Suppressor macrophage treated with lipopolysaccharide for 4 hours (primary cell): ENCODE results near the gene HOXC11.

Experiments used
- DNase-seq: peaks from one replicate; pipeline ENCODE4 v3.0.0-alpha.2; 2020

Gene HOXC11

DNA sequence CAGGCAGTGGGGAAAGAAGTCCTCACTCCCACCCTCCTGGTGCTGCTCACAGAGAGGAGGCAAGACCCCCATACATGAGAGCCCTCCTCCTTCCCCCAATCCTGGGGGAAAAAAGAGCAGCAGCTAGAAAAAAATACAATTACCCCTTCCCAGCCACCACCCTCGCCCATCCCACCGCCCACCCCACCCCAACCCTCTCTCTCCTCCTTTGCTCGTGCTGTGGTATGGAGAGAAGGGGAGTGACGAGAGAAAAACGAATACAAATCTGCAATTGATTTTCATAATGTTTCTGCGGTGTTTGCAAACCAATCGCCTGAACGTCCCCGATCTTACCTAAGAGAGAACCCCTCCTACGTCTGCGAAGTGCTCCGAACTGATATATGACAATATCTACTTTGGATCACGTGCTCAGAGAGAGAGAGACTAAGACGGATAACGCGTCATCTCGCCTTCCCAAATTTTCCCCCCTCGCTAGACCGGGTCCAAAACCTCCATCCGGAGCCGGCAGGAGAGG lies at the start of gene HOXC11:
Gene HOXC11, plus strand, starts transcription at position 405 of the 514 bp plus-strand sequence. CDS start 116 bp downstream, outside the sequence.
- no peak for DNase-seq

DNA sequence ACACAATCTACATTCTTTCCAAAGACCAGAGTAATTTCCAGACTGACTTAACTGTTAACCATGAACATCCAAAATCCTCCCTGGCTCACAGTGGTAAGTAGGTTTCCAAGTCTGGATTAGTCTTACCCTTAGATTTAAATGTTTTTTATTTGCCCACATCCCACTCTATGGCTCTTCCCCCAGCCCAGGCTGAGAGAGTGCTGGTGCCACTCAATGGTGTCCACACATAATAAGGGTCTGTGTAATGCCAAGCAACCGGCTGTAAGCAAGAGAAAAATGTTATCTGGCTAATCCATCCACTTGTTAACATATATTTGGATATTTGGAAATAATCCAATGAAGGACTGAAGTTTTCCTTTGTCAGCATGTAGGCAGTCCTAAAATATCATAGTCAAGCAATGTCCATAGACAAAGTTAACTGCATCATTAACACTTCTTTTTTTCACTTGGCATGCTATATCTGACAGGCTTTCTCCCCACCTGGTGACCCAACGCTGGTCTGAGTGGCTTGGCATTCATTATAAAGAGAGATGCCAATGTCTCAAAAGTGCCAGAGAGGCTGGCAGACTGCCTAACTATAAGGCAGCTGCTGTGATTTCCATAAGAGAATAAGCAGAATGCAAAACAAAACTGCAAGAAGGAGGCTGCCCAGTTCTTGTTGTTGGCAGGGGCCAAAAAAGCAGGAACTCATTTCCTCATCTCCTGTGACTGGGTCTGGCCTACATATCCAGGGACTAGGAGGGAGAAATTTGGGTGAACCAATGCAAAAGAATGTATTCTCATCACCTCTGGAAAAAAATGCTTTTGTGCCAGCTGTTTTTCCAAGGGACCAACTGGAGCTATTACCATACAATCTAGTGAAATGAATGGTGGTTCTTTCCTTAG lies 48.2 kb upstream of the HOXC11 start:
- DNase-seq: no peak

- DNase-seq: no peak
These were observed 45.5 kb upstream of the HOXC11 start for GRCh38 chr12:53927220-53928029.

GRCh38 chr12:53928054-53928835 lies 44.7 kb upstream of the HOXC11 start:
- no peak for DNase-seq

GRCh38 chr12:53929527-53929926 lies 43.4 kb upstream of the HOXC11 start:
- no peak for DNase-seq

DNA sequence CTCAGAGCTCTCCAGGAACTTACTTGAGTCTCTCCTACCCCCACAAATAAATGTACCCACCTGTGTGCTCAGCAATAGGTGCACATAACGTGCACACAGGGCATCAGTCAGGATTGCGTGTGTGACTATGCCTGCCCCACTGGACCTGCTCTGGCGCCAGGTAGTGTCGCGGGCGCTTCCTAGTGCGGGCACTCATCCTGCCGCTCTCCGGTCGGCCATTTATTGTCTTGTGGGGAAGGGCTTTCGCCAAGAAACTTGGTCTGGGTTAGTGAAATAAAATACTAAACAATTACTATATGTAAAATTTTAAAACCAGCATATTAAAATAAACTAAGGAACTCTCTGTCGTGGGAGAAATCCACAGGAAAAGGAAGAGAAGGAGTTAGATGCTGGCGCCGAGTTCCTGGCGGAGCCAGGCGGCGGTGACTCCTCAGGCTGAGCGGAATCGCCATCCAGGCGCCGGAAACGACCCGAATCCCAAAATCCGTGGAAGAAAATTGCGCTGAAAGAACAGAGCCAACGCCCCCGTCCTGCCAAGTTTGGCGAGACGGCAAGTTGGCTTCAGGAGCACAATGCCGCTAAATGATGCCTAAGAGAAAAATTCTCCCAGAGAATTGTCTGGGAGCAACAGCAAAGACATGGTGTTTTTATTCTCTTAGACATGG lies 42.2 kb upstream of the HOXC11 start:
- no peak for DNase-seq

DNA sequence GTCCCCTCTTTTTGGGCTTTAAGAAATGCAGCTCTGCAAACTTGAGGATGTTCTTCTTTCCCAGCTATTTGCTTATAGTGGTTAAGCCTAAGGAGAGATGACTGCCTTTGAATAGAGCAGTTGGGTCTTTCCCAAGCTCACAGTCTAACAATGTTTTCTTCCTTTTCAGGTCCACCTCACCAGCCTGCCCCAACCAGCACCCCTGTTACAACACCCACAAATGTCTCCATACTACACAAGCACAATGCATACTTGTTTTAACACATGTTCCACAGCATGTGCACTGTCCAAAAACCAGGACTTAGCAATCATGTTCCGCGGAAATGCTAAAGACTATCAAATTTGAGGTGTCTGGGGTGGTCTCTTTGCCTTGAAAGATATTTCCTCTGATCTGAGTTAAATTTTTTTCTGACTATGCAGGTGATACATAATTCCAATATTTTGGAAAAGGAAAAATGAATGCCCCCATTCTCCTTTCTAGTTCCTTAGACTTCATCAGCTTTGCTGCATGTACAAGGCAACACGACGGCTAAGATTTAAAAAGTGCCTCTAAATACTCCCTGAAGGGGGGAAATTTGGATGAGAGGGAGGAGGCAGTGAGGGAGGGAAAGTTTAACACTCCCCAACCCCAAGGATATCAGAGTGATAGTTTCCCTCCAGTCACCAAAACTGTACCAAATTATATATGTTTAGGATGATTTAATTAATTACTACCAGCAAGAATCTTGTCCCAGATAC lies 40.9 kb upstream of the HOXC11 start:
- no peak for DNase-seq

DNA sequence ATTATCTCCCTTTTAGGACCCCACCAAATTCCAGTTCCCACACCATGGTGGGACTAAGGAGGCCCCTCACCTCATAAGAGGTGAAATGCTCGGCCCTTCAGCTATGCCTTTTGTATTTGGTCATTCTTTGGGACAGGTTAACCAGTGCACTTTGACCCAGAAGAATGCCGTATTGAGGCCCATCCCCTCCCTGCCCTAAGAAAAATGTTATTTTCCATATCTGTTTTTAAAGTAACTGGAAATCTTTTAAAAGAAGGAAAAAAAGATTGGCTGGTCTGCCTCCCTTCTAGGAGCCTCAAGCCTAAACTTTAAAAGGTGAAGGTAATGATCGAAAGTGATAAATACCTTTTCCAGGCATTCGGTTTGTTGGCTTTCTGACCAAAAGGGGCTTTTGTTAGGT lies 40.0 kb upstream of the HOXC11 start:
- DNase-seq: no peak

DNA sequence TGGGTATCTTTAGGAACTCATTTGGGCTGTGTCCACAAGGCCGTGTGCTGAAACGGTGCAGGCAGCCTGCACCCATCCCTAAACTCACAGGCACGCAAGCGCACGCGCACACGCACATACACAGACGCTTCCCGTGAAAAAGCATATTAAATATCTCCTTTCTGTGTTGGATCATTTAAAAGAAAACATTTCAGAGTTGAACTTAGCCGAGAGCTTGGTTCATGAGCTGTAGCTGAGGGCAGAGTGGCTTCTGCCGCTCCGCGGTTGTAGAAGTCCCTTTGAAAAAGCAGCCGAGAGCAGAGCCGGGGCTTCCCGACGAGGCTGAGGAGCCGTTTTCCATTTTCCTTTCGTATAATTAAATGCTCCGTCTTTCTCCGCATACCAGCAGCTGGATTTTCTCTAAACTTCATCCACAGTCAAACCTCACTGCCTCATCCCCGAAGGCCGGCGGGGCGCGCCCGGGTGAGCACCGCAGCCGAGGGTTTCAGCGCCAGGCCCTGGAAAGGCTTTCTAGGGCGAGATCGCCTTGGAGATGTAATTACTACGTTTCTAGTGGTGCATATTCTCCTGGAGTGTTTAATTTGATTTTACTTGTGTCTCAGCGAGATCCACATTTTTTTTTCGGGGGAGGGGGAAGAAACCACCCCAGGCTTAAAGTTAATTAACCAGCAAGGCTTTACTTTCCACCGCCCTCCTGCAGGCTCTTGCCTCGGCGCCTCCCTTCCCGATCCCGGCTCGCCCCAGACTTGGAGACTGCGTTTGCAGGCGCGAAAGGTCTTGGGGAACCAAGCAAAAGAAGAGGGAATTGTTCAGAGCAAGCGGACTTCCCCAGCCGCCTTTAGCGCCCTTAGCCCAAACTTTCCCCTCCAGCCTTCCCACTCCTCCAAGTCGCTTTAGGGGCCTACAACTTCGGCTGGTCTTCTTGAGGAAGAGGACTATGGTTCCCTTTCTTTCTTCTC lies 37.3 kb upstream of the HOXC11 start:
- no peak for DNase-seq

GRCh38 chr12:53937099-53937498 lies 35.8 kb upstream of the HOXC11 start:
- no peak for DNase-seq

DNA sequence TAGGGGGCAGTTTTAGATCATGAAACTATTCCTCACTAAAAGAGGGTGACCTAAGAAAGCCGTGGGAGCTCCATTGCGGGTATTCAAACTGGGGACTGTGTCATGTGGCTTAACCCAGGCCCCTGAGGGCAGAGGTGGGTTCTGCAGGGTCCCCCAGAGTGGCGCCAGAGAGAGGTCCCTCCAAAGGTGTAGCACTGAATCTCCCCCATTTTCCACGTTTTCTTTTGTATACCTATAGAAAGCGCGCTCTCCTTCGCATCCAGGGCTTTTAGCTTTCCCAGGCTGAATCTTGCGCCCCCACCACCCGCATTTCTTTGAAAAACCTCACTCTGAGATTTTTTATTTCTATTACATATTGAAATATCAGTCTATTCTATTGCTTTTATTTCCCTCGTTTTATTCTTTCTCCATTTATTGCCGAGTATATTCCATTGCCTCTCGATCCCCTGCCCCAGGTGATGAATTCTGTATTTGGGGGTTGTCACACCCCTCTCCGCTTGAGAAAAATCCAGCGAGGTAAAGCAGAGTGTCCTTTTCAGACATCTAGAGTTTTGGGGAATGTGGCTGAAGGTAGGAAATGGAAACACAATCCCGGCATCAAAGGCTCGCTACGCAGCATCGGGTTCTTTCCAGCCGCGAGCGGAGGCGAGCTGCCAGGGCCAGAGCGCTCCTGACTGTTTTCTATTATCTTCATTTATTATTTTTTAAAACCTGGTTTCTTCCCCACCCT lies 35.2 kb upstream of the HOXC11 start:
- no peak for DNase-seq

DNA sequence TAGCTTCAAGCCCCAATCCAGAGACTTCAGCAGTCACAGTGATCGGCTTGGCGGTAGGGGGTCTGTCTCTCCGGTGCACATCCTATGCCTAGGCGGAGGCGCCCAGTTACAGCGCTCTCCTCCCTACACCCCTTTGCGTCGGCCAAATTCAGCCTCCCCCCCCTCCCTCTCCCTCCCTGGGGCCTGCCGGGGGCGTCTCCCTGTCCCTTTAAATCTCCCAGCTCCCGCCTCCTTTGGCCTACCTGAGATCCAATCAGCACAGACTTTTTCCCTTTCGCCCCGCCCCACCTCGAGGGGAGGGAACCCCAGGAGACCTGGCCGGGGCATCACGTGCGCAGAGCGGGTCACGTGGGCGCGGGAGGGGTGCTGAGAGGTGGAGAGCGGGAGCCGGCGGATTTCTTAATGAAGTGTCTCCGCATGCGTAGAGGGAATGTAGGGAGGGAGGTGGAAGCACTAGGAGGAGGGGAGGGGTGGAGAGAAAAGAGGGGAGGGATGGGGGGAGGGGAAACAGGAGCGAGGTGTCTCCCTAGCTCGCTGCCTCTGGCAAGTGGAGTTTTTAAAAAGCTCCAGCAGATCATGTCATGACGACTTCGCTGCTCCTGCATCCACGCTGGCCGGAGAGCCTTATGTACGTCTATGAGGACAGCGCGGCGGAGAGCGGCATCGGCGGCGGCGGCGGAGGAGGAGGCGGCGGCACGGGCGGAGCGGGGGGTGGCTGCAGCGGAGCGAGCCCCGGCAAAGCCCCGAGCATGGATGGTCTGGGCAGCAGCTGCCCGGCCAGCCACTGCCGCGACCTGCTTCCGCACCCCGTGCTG lies 34.4 kb upstream of the HOXC11 start, which contains the start of gene HOXC13:
Gene HOXC13, plus strand, starts transcription at position 506 of the 815 bp plus-strand sequence. Its CDS starts 76 bp downstream, at position 582.
- no peak for DNase-seq

DNA sequence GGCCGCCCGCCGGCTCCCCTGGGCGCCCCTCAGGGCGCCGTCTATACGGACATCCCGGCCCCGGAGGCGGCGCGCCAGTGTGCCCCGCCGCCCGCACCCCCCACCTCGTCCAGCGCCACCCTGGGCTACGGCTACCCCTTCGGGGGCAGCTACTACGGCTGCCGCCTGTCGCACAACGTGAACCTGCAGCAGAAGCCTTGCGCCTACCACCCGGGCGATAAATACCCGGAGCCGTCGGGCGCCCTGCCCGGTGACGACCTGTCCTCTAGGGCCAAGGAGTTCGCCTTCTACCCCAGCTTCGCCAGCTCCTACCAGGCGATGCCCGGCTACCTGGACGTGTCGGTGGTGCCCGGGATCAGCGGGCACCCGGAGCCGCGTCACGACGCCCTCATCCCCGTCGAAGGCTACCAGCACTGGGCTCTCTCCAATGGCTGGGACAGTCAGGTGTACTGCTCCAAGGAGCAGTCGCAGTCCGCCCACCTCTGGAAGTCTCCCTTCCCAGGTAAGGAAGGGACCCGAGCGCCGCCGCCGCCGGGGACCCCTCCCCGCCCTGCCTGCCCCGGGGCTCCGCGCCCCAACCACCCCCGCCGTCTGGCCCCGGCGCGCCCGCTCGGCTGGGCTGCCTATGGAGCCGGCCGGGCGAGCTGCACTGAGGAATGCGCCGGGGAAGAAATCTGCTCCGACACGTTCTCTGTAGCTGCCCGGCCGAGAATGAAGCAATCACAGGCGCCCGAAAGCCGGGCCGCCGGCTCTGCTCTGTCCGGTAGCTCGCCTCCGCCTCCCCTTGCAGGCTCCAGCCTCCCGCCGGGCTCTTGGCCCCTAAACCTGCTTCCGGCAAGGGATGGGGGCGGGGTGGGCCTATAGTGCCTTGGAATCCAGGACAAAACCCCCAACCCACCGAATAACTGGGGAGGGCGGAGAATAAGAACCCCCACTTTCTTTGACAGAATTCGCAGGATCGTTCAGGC lies 33.5 kb upstream of the HOXC11 start:
- no peak for DNase-seq

DNA sequence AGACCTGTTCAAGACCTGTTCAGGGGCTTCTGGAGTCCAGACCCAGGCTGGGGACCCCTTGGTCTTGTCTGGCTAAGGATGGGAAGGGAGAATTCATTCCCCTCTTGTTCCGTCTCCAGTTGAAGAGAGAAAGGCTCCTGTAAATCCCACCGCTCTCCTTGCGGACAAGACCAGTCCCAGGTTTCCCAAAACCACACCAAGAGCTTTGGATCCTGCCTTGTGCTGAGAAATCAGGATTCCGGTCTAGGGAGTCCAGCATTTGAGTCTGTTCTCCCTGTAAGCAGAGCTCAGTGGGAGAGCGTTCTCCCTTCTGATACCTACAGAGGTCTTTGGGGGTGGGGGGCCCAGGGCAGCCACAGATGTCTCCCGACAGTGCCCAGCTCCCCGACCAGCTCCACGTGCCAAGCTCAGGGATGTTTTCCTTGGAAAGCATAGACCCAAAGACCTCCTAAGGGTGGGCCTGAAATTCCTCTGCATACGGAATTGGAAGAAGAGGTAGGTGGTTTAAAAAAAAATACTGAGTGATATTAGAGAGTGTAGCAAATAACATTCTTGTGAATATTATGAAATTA lies 32.4 kb upstream of the HOXC11 start:
- no peak for DNase-seq

DNA sequence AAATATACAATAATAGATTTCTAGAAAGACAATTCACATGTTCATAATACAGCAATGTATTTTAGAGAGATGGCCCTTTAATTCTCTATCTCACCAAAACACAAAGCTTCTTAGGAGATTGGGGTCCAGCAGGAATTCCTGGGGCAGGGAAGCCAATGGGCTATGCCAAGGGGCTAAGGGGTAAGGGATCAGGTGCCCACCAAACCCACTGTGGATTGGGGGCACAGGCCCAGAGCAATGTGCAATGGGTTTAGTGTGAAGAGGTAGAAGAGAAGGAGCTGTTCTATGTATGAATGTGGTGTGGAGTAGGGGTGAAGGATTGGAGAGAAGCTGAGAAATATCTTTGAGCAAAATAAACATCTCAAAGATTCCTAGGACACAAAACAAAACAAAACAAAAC lies 31.7 kb upstream of the HOXC11 start:
- no peak for DNase-seq

- DNase-seq: no peak
These were observed 31.2 kb upstream of the HOXC11 start for GRCh38 chr12:53941750-53942149.

DNA sequence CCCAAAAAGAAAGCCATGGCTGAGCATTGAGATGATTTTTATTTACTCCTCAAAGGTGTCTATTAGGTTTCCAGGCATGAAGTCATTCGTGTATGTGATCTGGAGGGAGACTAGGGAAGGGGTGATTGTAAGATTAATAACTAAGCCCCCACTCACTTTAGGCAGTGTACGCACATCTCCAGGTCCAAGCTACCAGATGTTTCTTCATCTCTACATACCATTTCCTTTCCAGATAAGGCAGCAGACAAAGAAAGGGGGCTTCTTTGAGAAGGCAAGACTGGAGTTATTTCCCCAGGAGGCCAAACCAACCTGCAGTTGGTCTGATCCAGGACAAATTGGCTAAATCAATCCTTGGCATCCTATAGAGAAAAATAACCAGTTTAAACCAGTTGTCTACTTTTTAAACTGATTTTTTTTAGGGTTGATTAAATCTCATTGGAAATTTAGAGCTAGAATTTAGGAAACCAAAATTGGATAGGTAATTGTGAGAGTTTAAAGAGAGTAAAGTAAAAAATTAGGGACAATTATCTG lies 30.4 kb upstream of the HOXC11 start:
- DNase-seq: no peak
